Sigmoid colon (tissue), 7 donors: ENCODE data around the gene TAGLN2. TPM values are rescaled to one million over a fixed set of nuclear protein-coding genes. Genes with fewer than 3 reads are reported as not detected.

ENCODE experiments used
- DNase-seq: peaks from one replicate; pipeline ENCODE4 v3.0.0-alpha.2; 2019
- H3K27ac ChIP-seq, 4 donors: fragments of 200-600 bp; sonication (generic); one replicate each; pipeline ENCODE4 v1.5.1; 2016 to 2019; ENCODE audit warnings: mild to moderate bottlenecking in 1 of 4
- H3K27me3 ChIP-seq, 3 donors: fragments of 200-600 bp; sonication (generic); one replicate each; pipeline ENCODE4 v1.5.1; 2019; ENCODE audit warnings: mild to moderate bottlenecking in 1 of 3
- H3K36me3 ChIP-seq, 4 donors: fragments of 200-600 bp; sonication (generic); one replicate each; pipeline ENCODE4 v1.5.1; 2016 to 2019
- H3K4me1 ChIP-seq, 4 donors: fragments of 200-600 bp; sonication (generic); one replicate each; pipeline ENCODE4 v1.5.1; 2017 to 2019
- H3K4me3 ChIP-seq, 4 donors: fragments of 200-600 bp; sonication (generic); one replicate each; pipeline ENCODE4 v1.5.1; 2017 to 2019; ENCODE audit warnings: mild to moderate bottlenecking in 2 of 4, moderate library complexity in 1 of 4
- H3K9me3 ChIP-seq, 4 donors: fragments of 200-600 bp in 3 of 4; sonication (generic) in 3 of 4; one replicate each; pipeline versions ENCODE4 v1.5.1 to v1.6.1; 2013 to 2019
- EP300 ChIP-seq, 4 donors: sonication (generic); formaldehyde crosslinking; IDR thresholded peaks; one replicate each; pipeline ENCODE4 v1.6.1; 2017; ENCODE audit warnings: antibody characterized with exemption in 4 of 4
- POLR2A ChIP-seq, 2 donors: fragments of 450-650 bp; IDR thresholded peaks; one replicate each; pipeline ENCODE4 v1.6.1; 2016; ENCODE audit warnings: antibody characterized with exemption in 2 of 2, mild to moderate bottlenecking in 2 of 2, moderate library complexity in 2 of 2
- POLR2AphosphoS5 ChIP-seq, 4 donors: sonication (generic); formaldehyde crosslinking; IDR thresholded peaks; one replicate each; pipeline ENCODE4 v1.6.1; 2017; ENCODE audit warnings: antibody characterized with exemption in 4 of 4
- WGBS, 2 donors: extraction: QIAGEN DNeasy Blood & Tissue Kit; methylation state at CpG; one replicate each; pipeline ENCODE4 v1.1.7; 2013; 5-methylcytosine and 5-hydroxymethylcytosine counted together
- intact Hi-C: fragments of 100-400 bp; cut with DNase I; formaldehyde crosslinking; loops from one replicate; pipeline ENCODE4 v1.15.1; 2023
- polyA plus RNA-seq, 3 donors: library from polyadenylated mRNA; stranded (reverse); fragments of 200-250 nt; gene quantifications; one replicate each; pipeline ENCODE4 v1.2.3, GENCODE V29; 2013
- total RNA-seq, 4 donors: library from RNA; depleted of rRNA; stranded (reverse); fragments of >200 nt; gene quantifications; one replicate each; pipeline ENCODE4 v1.1.0, GENCODE V29; 2016
- TF ChIP-seq, protein P1 (sequence below), 4 experiments: fragments of 450-650 bp in 3 of 4; fragments of 200-600 bp in 1 of 4; IDR thresholded peaks; one replicate each; pipeline ENCODE4 v1.5.1; 2016 to 2019; ENCODE audit warnings: antibody characterized with exemption in 4 of 4, mild to moderate bottlenecking in 3 of 4, moderate library complexity in 2 of 4
- donor health status: healthy with polysubstance abuse.
- donor health status: Bipolar disorder and iron deficiency.
- donor health status: healthy.

TAGLN2 gene
- total and polyA plus RNA-seq, 7 donors = 88.8 to 770 (median 109) TPM

DNA sequence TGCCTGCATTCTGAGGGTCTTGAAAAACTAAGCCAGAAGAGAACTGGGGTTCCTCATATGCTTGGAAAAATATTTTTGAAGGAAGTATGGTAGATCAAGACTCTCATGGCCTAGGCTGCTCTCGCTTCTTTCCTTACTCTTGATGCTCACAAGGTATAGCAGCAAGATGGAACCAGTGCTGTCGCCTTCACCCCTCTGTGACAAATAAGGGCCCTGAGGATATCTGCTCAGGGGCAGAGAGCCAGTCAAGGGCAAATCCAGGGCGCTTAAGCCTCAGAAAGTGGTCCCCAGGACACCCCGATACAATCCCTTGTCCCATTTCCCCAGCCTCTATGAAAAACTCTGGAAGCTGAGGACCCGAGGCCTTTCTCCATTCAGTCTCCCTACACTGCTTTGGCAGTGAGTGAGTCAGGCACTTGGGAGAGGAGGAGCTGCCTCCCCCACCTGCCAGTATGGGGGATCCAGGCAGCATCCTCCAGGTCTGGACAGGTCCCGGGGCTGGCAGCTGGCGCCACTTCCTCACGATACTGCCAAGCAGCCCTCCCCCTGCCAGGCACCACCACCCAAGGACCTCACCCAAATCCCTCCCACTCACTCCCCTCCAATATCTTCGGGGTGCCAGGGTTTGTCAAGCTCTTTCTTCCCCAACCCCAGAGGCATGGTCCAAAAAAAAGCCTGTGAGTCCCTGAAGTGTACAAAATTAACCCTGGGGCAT lies 18.8 kb upstream of the TAGLN2 start:
- H3K27ac ChIP-seq = no peak overlapping the region

DNA sequence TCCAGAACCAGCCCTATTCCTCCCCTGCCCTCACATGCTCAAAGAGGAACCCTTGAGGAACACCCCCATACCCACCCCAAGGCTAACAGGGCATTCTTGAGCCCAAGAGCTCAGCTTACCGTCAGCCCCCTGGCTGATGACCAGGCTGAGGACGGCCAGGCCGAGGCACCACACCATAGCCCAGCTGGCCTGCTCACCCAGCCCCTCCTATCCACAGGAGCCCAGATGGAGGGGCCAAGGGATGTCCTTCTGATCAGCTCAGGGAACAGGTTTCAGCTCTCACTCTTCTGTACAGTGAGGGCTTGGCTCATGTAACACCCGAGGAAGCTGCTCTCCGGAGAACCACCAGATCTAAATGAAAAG lies 18.0 kb upstream of the TAGLN2 start:
- Histone ChIP-seq H3K36me3 (no peaks in the 10 kb centered on the region), H3K4me3 (no peak overlapping the region), H3K27ac (no peak overlapping the region), H3K27me3 (no peaks in the 10 kb centered on the region), H3K4me1 (peaks cover 0 to 15% (median 15%) of the 10 kb centered on the region in 4 donors), H3K9me3 (no peaks in the 10 kb centered on the region)
- TF ChIP-seq POLR2AphosphoS5 (IDR thresholded peaks at IDR 0.05) (no peak), POLR2A (IDR thresholded peaks at IDR 0.05) (no peak)
- TF ChIP-seq, protein P1, sequence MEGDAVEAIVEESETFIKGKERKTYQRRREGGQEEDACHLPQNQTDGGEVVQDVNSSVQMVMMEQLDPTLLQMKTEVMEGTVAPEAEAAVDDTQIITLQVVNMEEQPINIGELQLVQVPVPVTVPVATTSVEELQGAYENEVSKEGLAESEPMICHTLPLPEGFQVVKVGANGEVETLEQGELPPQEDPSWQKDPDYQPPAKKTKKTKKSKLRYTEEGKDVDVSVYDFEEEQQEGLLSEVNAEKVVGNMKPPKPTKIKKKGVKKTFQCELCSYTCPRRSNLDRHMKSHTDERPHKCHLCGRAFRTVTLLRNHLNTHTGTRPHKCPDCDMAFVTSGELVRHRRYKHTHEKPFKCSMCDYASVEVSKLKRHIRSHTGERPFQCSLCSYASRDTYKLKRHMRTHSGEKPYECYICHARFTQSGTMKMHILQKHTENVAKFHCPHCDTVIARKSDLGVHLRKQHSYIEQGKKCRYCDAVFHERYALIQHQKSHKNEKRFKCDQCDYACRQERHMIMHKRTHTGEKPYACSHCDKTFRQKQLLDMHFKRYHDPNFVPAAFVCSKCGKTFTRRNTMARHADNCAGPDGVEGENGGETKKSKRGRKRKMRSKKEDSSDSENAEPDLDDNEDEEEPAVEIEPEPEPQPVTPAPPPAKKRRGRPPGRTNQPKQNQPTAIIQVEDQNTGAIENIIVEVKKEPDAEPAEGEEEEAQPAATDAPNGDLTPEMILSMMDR (IDR thresholded peaks at IDR 0.05) = no peak
- intact Hi-C loops = no loop called here
- WGBS, 2 donors = 84 to 95% methylated on average over 5 of the region's 5 CpGs
- no peak for DNase-seq

More for the DNA sequence above, 18.8 kb upstream of the TAGLN2 start:
- Histone ChIP-seq H3K36me3 (no peaks in the 10 kb centered on the region), H3K27me3 (no peaks in the 10 kb centered on the region), H3K4me1 (peaks cover 0 to 21% (median 17%) of the 10 kb centered on the region in 4 donors), H3K4me3 (no peak overlapping the region), H3K9me3 (no peaks in the 10 kb centered on the region)
- intact Hi-C loops = no loop called here
- no peak for DNase-seq
- WGBS, 2 donors = 80 to 84% methylated on average over 9 of the region's 9 CpGs
- TF ChIP-seq POLR2AphosphoS5 (IDR thresholded peaks at IDR 0.05) (no peak), POLR2A (IDR thresholded peaks at IDR 0.05) (no peak)

DNA sequence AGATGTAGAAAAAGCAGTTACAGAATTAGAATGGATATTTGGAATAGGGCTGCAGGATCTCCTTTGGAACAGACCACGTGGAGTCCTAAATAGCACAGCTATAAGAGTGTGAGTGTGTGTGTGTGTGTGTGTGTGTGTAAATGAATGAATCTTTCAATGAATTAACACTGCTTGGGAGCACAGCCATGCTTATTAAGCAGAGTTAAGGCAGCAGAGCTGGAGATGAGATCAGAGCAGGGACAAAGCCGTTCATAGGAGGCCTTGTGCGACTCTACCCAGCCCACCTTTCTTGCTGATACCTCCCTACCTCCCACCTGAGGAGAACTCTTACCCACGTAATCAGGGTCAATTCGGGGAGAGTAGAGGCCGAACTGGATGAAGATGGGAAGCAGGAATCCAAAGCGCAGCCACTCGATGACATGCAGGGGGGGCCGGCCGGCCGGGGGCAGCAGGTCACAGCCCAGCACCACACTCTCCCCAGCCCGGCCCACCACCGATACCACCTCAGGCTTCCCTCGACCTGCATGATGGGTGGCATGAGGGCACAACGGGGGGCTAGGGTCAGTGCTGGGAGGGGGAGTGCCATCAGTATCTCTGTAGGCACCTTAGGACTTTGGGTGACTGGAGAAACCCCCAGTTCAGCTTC lies 17.4 kb upstream of the TAGLN2 start:
- Histone ChIP-seq H3K4me3 (no peak overlapping the region), H3K9me3 (no peaks in the 10 kb centered on the region), H3K4me1 (peaks cover 0 to 15% (median 15%) of the 10 kb centered on the region in 4 donors), H3K27me3 (no peaks in the 10 kb centered on the region), H3K36me3 (no peaks in the 10 kb centered on the region), H3K27ac (no peak overlapping the region)
- intact Hi-C loops = no loop called here
- 92 to 93% methylated on average over 15 of the region's 15 CpGs for WGBS, 2 donors
- DNase-seq = peak; percentile 61
- TF ChIP-seq, protein P1 (IDR thresholded peaks at IDR 0.05) = no peak
- TF ChIP-seq POLR2A (IDR thresholded peaks at IDR 0.05) (no peak), EP300 (IDR thresholded peaks at IDR 0.05) (no peak), POLR2AphosphoS5 (IDR thresholded peaks at IDR 0.05) (no peak)

DNA sequence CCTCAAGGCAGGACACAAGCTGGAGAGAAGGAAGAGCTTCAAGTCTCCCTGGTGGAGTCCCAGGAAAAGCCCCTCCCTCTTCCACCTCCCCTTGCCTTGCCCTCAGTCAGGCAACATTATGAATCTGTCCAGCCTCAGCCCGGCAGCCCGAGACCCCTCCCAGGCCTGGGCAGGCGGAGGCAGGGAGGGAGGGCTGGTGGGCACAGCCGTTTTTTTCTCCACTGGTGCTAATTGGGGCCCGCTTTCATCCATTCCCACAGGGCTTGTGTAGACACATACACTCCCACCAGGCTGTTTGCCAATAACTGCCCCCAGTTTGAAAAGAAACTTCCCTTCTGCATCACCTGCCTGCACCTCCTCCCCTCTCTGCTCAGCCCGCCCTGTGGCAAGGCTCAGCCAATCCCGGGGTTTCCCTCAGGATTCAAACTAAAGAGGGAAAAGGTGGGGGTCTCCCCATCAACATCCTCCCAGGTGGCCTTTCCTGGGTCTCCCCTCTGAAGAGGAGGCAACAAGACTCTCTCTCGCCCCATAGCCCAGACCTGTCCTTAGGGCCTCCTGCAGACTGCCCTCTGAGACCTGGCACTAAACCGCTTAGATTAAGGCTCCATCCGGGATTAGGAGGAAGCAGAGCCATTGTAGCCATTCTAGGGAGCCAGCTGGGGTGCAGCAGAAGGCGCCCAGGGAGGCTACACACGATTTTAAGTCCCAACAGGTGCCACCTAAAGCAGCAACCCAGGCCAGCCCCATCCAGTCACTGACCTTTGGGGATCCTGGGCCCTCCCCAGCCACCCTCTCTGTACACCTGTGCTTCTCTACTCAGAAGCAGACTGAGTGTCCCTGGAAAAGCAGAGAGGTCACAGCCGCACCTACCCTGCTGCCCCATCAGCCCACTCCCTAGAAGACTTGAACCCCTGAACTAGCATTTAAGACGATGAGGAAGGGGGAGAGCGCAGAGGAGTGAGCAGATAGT lies 16.6 kb upstream of the TAGLN2 start:
- H3K4me1 ChIP-seq = peaks cover 0 to 18% (median 16%) of the 10 kb centered on the region in 4 donors
- no peaks in the 10 kb centered on the region for H3K27me3 ChIP-seq
- H3K36me3 ChIP-seq = no peaks in the 10 kb centered on the region
- no peak overlapping the region for H3K4me3 ChIP-seq
- no peak for TF ChIP-seq EP300 (IDR thresholded peaks at IDR 0.05)
- TF ChIP-seq, protein P1 (IDR thresholded peaks at IDR 0.05) = no peak
- no peak for TF ChIP-seq POLR2A (IDR thresholded peaks at IDR 0.05)
- no peak for TF ChIP-seq POLR2AphosphoS5 (IDR thresholded peaks at IDR 0.05)
- H3K27ac ChIP-seq = no peak overlapping the region
- WGBS, 2 donors = 79 to 80% methylated on average over 15 of the region's 15 CpGs
- peak; percentile 33 for DNase-seq
- intact Hi-C loops = no loop called here
- H3K9me3 ChIP-seq = no peaks in the 10 kb centered on the region

DNA sequence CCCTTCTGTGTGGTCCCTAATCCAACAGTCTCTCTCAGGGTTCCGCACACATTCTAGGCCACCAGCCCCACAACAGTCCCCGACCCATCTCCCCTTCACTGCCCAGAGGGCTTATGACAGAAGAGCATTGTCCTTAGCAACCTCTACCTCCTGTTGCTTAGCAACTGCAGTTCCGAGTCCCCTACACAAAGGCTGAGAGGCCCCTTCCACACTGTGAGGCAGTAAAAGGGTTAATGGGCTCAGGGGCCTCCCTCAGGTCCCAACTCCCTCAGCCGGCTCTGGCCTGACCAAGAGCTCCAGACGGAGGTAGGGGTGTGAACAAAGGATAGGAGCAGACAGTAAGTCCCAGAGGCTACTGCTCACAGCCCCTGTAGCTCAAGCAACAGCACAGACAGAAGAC lies 15.8 kb upstream of the TAGLN2 start:
- Histone ChIP-seq H3K27me3 (no peaks in the 10 kb centered on the region), H3K4me1 (peaks cover 0 to 24% (median 20%) of the 10 kb centered on the region in 4 donors), H3K4me3 (no peak overlapping the region), H3K36me3 (no peaks in the 10 kb centered on the region), H3K27ac (no peak overlapping the region), H3K9me3 (no peaks in the 10 kb centered on the region)
- TF ChIP-seq POLR2AphosphoS5 (IDR thresholded peaks at IDR 0.05) (no peak), EP300 (IDR thresholded peaks at IDR 0.05) (no peak), POLR2A (IDR thresholded peaks at IDR 0.05) (no peak)
- TF ChIP-seq, protein P1 (IDR thresholded peaks at IDR 0.05) = no peak
- intact Hi-C loops = no loop called here
- 82 to 88% methylated on average over 5 of the region's 5 CpGs for WGBS, 2 donors
- DNase-seq = no peak
